ENCODE data around the gene HPSE2.

DNA sequence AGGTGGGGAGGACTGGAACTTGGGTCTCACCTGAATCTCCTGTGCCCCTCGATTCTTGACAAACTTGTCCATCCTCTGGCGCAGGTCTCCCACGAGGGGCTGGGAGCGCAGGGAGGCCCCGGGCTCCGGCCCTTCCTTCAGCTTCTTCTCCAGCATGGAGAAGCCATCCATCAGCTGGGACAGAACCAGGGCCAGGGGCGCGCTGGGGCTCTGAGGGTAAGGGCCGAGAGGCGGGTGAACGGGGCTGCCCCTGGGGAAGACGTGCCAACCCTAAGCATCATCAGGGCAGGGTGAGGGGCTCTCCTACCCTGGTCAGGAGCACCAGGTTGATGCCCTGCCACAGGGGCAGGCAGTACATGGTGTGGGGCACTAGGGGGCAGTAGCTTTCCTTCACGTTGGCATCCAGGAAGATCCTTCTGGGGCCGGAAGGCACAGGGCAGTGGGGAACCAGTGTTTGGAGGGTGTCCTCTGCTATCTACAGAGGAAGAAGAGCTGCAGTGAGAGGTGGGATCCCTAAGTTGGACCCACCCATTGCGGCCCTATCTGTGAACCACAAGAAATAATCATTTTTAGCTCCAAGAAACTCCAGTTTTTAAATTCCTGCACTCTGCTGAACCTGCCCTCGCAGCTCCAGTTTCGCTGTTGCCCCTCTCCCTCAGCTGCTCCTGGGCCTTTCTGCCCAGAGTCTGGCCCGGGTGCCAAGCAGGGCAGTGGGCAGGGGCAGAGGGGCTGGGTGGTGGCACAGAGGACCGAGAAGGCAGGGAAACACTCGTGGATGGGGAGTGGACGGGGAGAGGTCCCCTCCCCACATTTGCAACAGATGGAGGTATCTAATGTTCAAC, 809.9 kb downstream of the HPSE2 start:
- TF ChIP-seq, protein P1, sequence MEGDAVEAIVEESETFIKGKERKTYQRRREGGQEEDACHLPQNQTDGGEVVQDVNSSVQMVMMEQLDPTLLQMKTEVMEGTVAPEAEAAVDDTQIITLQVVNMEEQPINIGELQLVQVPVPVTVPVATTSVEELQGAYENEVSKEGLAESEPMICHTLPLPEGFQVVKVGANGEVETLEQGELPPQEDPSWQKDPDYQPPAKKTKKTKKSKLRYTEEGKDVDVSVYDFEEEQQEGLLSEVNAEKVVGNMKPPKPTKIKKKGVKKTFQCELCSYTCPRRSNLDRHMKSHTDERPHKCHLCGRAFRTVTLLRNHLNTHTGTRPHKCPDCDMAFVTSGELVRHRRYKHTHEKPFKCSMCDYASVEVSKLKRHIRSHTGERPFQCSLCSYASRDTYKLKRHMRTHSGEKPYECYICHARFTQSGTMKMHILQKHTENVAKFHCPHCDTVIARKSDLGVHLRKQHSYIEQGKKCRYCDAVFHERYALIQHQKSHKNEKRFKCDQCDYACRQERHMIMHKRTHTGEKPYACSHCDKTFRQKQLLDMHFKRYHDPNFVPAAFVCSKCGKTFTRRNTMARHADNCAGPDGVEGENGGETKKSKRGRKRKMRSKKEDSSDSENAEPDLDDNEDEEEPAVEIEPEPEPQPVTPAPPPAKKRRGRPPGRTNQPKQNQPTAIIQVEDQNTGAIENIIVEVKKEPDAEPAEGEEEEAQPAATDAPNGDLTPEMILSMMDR (IDR thresholded peaks at IDR 0.05; ENCODE audit: low read depth, low read length), result peak; percentile 96
- TF ChIP-seq, protein P2, sequence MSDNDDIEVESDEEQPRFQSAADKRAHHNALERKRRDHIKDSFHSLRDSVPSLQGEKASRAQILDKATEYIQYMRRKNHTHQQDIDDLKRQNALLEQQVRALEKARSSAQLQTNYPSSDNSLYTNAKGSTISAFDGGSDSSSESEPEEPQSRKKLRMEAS (IDR thresholded peaks at IDR 0.05; ENCODE audit: low read depth, low read length), result no peak; the same call in 1 of the 2 replicates
- no peak for TF ChIP-seq POLR2A (IDR thresholded peaks at IDR 0.05; ENCODE audit: extremely low read depth, insufficient read length)
- TF ChIP-seq MYC (IDR thresholded peaks at IDR 0.05; ENCODE audit: low read depth, low read length), result no peak
